Astrocyte of the spinal cord (primary cell): ENCODE measurements around the gene BORA.

Experiments used
- DNase-seq: peaks from one replicate; pipeline ENCODE4 v3.0.0; 2011; ENCODE audit warnings: low read depth, low spot score
- H3K4me3 ChIP-seq: 2 replicates; pipeline ENCODE4 v1.5.1; 2011; ENCODE audit warnings: low read depth, mild to moderate bottlenecking, low read length, moderate library complexity
- in situ Hi-C: cut with HindIII; loops from 2 replicates; pipeline ENCODE4 v1.10.0; 2017; ENCODE audit warnings: low sequenced_read_pairs
- TF ChIP-seq, protein P1 (sequence below): IDR thresholded peaks from 2 replicates; pipeline ENCODE4 v1.5.1; 2012; ENCODE audit warnings: low read depth, mild to moderate bottlenecking, low read length, inconsistent platforms

The BORA gene

DNA sequence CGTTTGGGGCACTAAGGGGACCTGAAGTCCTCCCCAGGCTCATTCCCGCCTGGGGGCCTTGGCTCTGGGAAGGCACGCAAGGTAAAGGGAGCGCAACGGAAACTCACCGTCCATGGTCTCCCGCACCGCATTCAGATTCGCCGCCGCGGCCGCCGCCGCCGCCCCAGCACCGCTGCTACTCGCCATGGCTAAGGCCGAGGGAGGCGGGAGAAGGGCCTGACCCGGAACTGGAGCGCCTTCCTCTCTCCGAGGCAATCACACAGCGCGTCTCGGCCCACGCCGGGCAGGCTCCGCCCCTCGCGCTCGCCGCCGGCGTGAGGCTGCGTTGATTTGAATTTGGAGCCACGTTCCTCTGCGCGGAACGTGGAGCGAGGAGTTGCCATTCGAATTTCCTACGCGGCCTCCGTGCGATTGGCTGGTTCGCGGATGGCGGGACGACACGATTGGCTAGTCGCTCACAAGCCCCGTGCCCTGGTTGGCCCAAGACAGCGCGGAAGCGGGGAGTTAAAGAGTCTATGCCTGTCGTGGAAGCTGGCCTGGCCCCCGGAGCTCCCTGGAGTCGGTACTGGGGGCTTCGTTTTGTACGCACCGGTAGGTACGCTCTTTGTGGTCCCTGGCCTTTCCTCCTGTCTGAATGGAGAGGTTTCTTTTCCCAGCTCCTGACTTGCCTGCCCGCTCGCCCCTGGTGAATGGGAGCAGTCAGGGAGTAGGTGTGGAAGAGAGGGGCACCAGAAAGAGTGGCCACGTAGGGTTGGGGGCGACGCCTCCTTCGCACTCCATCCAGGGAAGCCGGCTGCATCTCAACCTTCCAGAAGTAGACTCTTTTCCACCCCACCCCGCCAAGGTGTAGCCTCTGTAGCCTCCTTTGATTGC lies at the start of gene BORA, which contains the start of gene MZT1:
Gene BORA, plus strand, starts transcription at position 507 of the 873 bp plus-strand sequence. CDS start 1,018 bp downstream, outside the sequence.
Gene MZT1, minus strand, starts transcription at position 213 of the 873 bp plus-strand sequence. Its CDS starts 27 bp downstream, at position 186.
- peak within 1 kb of the TSS; percentile 97 for H3K4me3 ChIP-seq
- in situ Hi-C loops = no loop called here
- DNase-seq = peak; percentile 99
- TF ChIP-seq, protein P1, sequence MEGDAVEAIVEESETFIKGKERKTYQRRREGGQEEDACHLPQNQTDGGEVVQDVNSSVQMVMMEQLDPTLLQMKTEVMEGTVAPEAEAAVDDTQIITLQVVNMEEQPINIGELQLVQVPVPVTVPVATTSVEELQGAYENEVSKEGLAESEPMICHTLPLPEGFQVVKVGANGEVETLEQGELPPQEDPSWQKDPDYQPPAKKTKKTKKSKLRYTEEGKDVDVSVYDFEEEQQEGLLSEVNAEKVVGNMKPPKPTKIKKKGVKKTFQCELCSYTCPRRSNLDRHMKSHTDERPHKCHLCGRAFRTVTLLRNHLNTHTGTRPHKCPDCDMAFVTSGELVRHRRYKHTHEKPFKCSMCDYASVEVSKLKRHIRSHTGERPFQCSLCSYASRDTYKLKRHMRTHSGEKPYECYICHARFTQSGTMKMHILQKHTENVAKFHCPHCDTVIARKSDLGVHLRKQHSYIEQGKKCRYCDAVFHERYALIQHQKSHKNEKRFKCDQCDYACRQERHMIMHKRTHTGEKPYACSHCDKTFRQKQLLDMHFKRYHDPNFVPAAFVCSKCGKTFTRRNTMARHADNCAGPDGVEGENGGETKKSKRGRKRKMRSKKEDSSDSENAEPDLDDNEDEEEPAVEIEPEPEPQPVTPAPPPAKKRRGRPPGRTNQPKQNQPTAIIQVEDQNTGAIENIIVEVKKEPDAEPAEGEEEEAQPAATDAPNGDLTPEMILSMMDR = no peak

DNA sequence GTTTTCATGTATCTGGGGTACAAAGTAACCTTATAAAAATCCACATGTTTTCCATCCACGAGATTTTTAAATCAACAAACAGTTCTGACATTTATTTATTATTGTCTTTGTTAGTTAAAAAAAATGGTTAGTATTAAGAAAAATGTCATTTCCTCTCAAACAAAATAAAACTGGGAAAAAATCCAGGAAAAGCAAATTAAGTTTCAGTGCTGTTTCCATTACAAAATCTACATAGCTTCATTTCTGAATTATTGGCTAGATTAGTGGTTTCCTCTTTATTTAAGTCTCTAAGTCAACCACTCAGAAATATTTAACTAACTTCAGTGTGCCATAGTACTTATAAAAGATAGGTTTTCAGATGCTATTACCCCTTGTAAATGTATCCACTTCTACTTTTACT lies 49.4 kb upstream of the BORA start:
- no peak for DNase-seq
- in situ Hi-C loops = no loop called here
- H3K4me3 ChIP-seq = no peak overlapping the region
- TF ChIP-seq, protein P1 = no peak

DNA sequence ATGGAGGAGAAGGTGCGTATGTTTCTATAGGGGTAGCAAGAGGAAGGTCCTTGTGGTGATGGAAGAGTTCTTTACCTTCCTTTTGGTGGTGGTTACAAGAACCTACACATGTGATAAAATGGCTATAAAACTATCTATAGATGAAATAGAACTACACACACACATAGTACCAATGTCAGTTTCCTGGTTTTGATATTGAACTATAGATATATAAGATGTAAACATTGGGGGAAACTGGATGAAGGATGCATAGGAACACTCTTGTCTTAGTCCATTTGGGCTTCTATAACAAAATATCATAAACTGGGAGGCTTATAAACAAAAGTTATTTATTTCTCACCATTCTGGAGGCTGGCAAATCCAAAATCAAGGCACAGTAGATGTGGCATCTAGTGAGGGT lies 47.4 kb upstream of the BORA start:
- no peak overlapping the region for H3K4me3 ChIP-seq
- DNase-seq = no peak
- in situ Hi-C loops = no loop called here
- TF ChIP-seq, protein P1 = no peak

DNA sequence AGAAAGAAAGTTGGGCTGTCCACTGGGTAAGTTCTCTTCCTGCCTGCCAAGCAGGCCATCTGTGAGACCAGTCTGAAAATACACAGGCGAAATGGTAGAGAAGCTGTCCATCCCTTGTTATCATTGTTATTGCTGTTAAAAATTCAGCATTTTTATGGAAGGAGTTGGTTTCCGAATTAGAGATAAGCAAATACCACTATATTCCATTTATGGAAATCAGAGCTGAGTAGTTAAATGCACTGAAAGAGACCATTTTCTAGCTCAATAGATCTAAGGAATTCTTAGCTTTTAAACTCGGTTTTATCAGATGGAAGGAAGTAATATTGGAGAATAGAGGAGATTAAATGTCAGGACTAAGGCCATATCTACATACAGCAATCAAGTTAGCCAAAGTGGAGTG lies 41.0 kb upstream of the BORA start:
- in situ Hi-C loops = no loop called here
- no peak overlapping the region for H3K4me3 ChIP-seq
- TF ChIP-seq, protein P1 = no peak
- no peak for DNase-seq

DNA sequence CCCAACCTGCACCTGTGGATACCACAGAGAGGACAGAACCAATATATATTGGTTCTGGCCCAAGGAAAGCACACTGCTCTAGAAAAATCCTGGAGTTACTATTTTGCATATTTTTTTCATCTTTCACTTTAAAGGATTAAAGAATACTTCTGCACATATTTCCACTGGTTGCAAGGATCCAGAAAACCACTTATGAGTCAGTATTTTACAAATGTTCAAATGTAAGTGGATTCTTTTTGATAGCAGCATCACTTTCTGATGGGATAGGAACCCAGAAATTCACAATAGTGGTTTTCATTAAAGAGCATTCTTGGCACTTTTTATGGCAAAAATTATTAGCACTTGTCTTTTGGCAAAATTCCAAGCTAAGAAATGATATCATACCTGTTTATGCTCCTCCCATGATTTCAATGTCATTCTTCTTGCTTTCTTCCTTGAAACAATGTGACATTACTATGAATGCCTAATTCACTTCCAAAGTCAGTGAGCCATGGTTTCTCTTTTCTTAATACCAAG lies 38.5 kb upstream of the BORA start:
- in situ Hi-C loops = no loop called here
- no peak overlapping the region for H3K4me3 ChIP-seq
- DNase-seq = no peak
- TF ChIP-seq, protein P1 = no peak

DNA sequence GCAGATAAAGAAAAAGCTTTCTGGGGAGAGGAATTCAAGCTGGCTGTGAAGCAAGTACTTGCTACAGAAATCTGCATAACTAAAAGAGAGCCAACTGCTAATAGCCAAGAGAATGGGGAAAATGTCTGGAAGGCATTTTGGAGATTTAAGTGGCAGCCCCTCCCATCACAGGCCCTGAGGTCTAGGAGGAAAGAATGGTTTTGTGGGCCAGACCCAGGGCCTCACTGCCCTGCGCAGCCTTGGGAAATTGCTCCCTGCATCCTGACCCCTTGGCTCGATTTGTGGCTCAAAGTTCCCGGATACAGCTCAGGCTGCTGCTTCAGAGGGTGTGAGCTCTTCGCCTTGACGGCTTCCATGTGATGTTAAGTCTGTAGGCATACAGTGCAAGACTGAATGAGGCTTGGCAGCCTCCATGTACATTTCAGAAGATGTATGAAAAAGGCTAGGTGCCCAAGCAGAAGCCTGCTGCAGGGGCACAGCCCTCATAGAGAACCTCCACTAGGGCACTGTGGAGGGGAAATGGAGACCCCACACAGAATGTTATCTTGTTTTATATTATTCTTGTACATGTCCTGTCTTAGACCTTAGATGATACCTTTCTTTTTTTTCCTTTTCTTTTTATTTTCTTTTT lies 34.7 kb upstream of the BORA start:
- TF ChIP-seq, protein P1 = no peak
- in situ Hi-C loops = no loop called here
- DNase-seq = no peak
- no peak overlapping the region for H3K4me3 ChIP-seq
